ENCODE measurements around the gene BTBD19.

DNA sequence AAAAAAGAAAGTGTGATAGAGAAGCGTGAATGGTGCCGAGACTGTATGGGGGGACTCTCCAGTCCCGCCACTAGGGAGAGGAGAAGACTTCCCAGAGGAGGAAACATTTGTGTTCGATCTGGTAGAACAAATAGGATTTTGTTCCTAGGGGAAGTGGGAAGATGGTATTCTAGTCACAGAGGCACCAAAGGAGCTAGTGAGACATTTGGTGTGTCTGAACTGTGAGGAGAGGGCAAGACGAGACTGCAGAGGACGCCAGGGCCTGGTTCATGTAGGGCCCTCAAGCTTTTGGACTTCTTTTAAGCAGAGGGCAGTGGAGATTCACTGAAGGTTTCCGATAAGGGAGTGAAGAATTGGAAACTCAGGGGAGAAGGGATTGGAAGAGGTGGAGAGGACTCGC lies 2.9 kb downstream of the BTBD19 start:
- TF ChIP-seq, protein P1, sequence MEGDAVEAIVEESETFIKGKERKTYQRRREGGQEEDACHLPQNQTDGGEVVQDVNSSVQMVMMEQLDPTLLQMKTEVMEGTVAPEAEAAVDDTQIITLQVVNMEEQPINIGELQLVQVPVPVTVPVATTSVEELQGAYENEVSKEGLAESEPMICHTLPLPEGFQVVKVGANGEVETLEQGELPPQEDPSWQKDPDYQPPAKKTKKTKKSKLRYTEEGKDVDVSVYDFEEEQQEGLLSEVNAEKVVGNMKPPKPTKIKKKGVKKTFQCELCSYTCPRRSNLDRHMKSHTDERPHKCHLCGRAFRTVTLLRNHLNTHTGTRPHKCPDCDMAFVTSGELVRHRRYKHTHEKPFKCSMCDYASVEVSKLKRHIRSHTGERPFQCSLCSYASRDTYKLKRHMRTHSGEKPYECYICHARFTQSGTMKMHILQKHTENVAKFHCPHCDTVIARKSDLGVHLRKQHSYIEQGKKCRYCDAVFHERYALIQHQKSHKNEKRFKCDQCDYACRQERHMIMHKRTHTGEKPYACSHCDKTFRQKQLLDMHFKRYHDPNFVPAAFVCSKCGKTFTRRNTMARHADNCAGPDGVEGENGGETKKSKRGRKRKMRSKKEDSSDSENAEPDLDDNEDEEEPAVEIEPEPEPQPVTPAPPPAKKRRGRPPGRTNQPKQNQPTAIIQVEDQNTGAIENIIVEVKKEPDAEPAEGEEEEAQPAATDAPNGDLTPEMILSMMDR (IDR thresholded peaks at IDR 0.05), result no peak
- TF ChIP-seq POLR2A (IDR thresholded peaks at IDR 0.05) (no peak), EP300 (IDR thresholded peaks at IDR 0.05) (no peak)
